Stimulated activated CD4-positive, alpha-beta T cell treated with anti-CD3 and anti-CD28 coated beads, TNF-alpha, amount 100 ng/mL, for 1 hour (primary cell): ENCODE results near the gene PRKG1.
"Not testable (repeated sequence)": the region's sequence is repeated elsewhere in the genome, so short reads cannot be mapped to it uniquely, and the experiment has no call there.

Experiments used
- DNase-seq, 3 donors: peaks; one replicate each; pipeline ENCODE4 v3.0.0-alpha.2; 2020; ENCODE audit warnings: low read depth in 3 of 3, low spot score in 1 of 3

Gene PRKG1

GRCh38 chr10:51574248-51575048 lies 500.2 kb downstream of the PRKG1 start:
- DNase-seq = no peak

- DNase-seq = not testable (repeated sequence)
Measured at GRCh38 chr10:51581196-51581595, 506.9 kb downstream of the PRKG1 start.

- DNase-seq = no peak
Measured at GRCh38 chr10:51583976-51584375, 509.7 kb downstream of the PRKG1 start.

- DNase-seq = no peak
Measured at GRCh38 chr10:51585742-51586141, 511.5 kb downstream of the PRKG1 start.

- no peak for DNase-seq
Measured at GRCh38 chr10:51588984-51589383, 514.7 kb downstream of the PRKG1 start.

GRCh38 chr10:51590818-51591217 lies 516.5 kb downstream of the PRKG1 start:
- DNase-seq = no peak

GRCh38 chr10:51596695-51597094 lies 522.4 kb downstream of the PRKG1 start:
- no peak for DNase-seq

GRCh38 chr10:51599647-51600046 lies 525.4 kb downstream of the PRKG1 start:
- no peak for DNase-seq

- no peak for DNase-seq
Measured at GRCh38 chr10:51602326-51602725, 528.0 kb downstream of the PRKG1 start.

- no peak for DNase-seq
Measured at GRCh38 chr10:51604579-51604978, 530.3 kb downstream of the PRKG1 start.

GRCh38 chr10:51606825-51607462 lies 532.7 kb downstream of the PRKG1 start:
- DNase-seq = no peak

- DNase-seq = no peak
Measured at GRCh38 chr10:51607463-51607835, 533.2 kb downstream of the PRKG1 start.

GRCh38 chr10:51608211-51608610 lies 533.9 kb downstream of the PRKG1 start:
- DNase-seq = no peak

GRCh38 chr10:51615764-51616298 lies 541.5 kb downstream of the PRKG1 start:
- DNase-seq = no peak

GRCh38 chr10:51617576-51618235 lies 543.4 kb downstream of the PRKG1 start:
- no peak for DNase-seq

- no peak for DNase-seq
Measured at GRCh38 chr10:51619365-51619764, 545.1 kb downstream of the PRKG1 start.

GRCh38 chr10:51620131-51620530 lies 545.8 kb downstream of the PRKG1 start:
- DNase-seq = no peak

- no peak for DNase-seq
Measured at GRCh38 chr10:51624013-51624412, 549.7 kb downstream of the PRKG1 start.

- DNase-seq = no peak
Measured at GRCh38 chr10:51629934-51630639, 555.8 kb downstream of the PRKG1 start.

- no peak for DNase-seq
Measured at GRCh38 chr10:51630640-51631005, 556.3 kb downstream of the PRKG1 start.

GRCh38 chr10:51635436-51635835 lies 561.1 kb downstream of the PRKG1 start:
- DNase-seq = no peak
